ENCODE data around the gene SCAP. TPM values are rescaled to one million over a fixed set of nuclear protein-coding genes. Genes with fewer than 3 reads are reported as not detected.
"Not testable (repeated sequence)": the region's sequence is repeated elsewhere in the genome, so short reads cannot be mapped to it uniquely, and the experiment has no call there.

Gene SCAP
- total RNA-seq, 2 donors from 2014 or later: 57.3 to 60.4 TPM

- no peak for ATAC-seq (replicated peaks in 1 of 2)
- H3K9me3 Mint-ChIP-seq: no peaks in the 10 kb centered on the region
- H3K36me3 Mint-ChIP-seq (ENCODE audit: insufficient read depth in 2 of 2): peaks cover 9 to 19% of the 10 kb centered on the region in 2 donors
- H3K27me3 Mint-ChIP-seq (ENCODE audit: low read depth): no peaks in the 10 kb centered on the region
- DNase-seq: no peak
- no peak overlapping the region for H3K27ac Mint-ChIP-seq
- H3K4me3 Mint-ChIP-seq: no peak overlapping the region
- H3K4me1 Mint-ChIP-seq (ENCODE audit: low read depth): peaks cover 9% of the 10 kb centered on the region
Observed at GRCh38 chr3:47503033-47503432, 27.3 kb upstream of the SCAP start.

DNA sequence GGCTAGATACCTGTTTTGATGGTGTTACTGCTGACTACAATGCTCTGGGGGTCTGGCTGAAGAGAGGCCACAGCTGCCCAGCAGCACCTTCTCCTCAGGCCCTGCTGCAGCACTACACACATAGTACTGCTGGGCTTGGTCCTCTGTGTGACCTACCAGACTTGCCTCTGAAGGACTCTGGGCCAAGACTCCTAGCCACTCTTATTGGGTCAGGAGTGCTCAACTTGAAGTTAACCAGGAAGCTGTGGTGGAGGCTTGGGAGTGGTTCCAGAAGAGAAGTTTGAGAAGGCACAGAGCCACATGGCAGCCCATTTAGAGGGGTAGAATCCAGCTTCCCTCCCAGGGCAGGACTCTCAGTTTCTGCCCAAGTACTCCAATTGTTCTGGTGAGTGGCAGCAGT, 21.2 kb upstream of the SCAP start:
- Mint-ChIP-seq H3K4me1 (ENCODE audit: low read depth) (peaks cover 5% of the 10 kb centered on the region), H3K36me3 (ENCODE audit: insufficient read depth in 2 of 2) (peaks cover 7 to 22% of the 10 kb centered on the region in 2 donors), H3K27me3 (ENCODE audit: low read depth) (no peaks in the 10 kb centered on the region), H3K4me3 (no peak overlapping the region), H3K9me3 (no peaks in the 10 kb centered on the region), H3K27ac (no peak overlapping the region)
- DNase-seq (no peak), ATAC-seq (replicated peaks in 1 of 2) (no peak)

DNA sequence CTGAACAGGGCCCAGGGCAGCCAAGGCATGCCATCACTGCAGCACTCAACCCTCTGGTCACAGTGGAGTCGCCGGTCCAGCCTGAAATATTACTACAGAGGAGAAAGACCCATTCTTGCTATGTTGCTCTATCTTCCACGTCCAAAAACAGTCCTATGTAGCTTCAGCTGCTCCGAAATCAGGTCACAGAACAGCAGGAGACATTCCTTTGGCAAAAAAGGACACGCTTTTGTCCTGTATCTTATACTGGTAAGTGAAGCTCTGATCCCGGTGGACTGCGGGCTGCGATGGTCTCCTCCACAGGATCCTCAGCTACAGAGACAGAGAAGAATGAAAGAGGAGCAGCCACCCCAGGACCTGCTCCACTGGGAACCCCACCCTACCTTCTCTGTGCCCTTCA, 20.1 kb upstream of the SCAP start:
- no peaks in the 10 kb centered on the region for H3K27me3 Mint-ChIP-seq (ENCODE audit: low read depth)
- no peak overlapping the region for H3K27ac Mint-ChIP-seq
- H3K9me3 Mint-ChIP-seq: no peaks in the 10 kb centered on the region
- H3K36me3 Mint-ChIP-seq (ENCODE audit: insufficient read depth in 2 of 2): peaks cover 3 to 18% of the 10 kb centered on the region in 2 donors
- no peak overlapping the region for H3K4me3 Mint-ChIP-seq
- DNase-seq (no peak), ATAC-seq (replicated peaks in 1 of 2) (no peak)
- H3K4me1 Mint-ChIP-seq (ENCODE audit: low read depth): peaks cover 5% of the 10 kb centered on the region

- ATAC-seq (replicated peaks in 1 of 2) (no peak), DNase-seq (no peak)
- no peaks in the 10 kb centered on the region for H3K9me3 Mint-ChIP-seq
- no peak overlapping the region for H3K4me3 Mint-ChIP-seq
- peaks cover 5% of the 10 kb centered on the region for H3K4me1 Mint-ChIP-seq (ENCODE audit: low read depth)
- peaks cover 3 to 16% of the 10 kb centered on the region in 2 donors for H3K36me3 Mint-ChIP-seq (ENCODE audit: insufficient read depth in 2 of 2)
- no peaks in the 10 kb centered on the region for H3K27me3 Mint-ChIP-seq (ENCODE audit: low read depth)
- no peak overlapping the region for H3K27ac Mint-ChIP-seq
Observed at GRCh38 chr3:47495111-47495510, 19.4 kb upstream of the SCAP start.

- Mint-ChIP-seq H3K27ac (no peak overlapping the region), H3K9me3 (no peaks in the 10 kb centered on the region), H3K36me3 (ENCODE audit: insufficient read depth in 2 of 2) (peaks cover 3 to 14% of the 10 kb centered on the region in 2 donors), H3K27me3 (ENCODE audit: low read depth) (no peaks in the 10 kb centered on the region), H3K4me1 (ENCODE audit: low read depth) (no peaks in the 10 kb centered on the region), H3K4me3 (no peak overlapping the region)
- ATAC-seq (replicated peaks in 1 of 2): no peak
- no peak for DNase-seq
Observed at GRCh38 chr3:47491777-47492176, 16.0 kb upstream of the SCAP start.

DNA sequence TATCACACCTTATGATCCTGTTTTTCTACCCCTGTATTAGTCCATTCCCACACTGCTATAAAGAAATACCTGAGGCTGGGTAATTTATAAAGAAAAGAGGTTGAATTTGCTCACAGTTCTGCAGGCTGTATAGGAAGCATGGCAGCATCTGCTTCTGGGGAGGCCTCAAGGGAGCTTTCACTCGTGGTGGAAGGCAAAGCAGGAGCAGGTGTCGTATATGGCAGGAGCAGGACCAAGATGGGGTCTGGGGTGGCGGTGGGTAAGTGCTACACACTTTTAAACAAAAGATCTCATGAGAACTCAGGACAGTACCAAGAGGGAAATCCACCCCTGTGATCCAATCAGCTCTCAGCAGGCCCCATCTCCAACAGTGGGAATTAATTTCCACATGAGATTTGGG, 15.4 kb upstream of the SCAP start:
- Mint-ChIP-seq H3K27me3 (ENCODE audit: low read depth) (no peaks in the 10 kb centered on the region), H3K4me1 (ENCODE audit: low read depth) (no peaks in the 10 kb centered on the region), H3K4me3 (no peak overlapping the region), H3K9me3 (no peaks in the 10 kb centered on the region), H3K36me3 (ENCODE audit: insufficient read depth in 2 of 2) (peaks cover 3 to 14% of the 10 kb centered on the region in 2 donors), H3K27ac (no peak overlapping the region)
- ATAC-seq (replicated peaks in 1 of 2) (no peak), DNase-seq (no peak)

DNA sequence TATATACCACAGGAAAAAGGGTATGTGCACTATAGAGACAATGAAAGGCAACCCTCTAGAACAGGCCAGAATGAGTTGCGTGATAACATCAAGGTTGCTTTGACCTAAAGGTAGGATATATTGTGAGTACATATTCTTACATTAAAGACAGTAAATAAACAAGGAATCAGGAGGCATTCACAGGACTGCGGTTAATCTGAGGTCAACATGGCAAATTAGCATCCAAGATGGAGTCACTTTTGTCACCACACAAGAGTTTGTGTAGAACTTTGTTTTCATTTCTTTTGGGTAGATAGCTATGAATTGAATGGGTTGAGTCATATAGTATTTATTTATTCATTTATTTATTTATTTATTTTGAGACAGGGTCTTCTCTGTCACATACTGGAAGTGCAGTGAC, 11.5 kb upstream of the SCAP start:
- Mint-ChIP-seq H3K27me3 (ENCODE audit: low read depth) (no peaks in the 10 kb centered on the region), H3K9me3 (no peaks in the 10 kb centered on the region), H3K36me3 (ENCODE audit: insufficient read depth in 2 of 2) (peaks cover 0 to 7% of the 10 kb centered on the region in 2 donors), H3K4me1 (ENCODE audit: low read depth) (no peaks in the 10 kb centered on the region), H3K4me3 (no peak overlapping the region), H3K27ac (no peak overlapping the region)
- ATAC-seq (replicated peaks in 1 of 2): no peak
- no peak for DNase-seq

DNA sequence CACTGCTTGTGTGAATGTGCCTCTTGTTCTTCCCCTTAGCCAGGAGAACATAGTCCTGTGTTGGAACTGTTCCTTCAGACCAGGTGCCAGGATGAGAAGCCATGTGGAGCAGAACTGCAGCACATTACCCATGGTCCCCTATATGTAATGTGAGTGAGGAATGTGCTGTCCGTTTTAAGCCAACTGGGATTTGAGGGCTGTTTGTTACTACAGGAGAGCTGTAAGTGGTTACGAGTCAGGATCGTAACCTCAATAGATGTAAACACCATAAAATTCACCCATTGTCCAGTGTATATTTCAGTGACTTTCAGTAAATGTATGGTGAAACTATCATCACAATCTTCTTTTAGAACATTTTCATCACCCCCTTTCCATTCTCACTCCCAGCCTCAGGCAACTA, 10.1 kb upstream of the SCAP start:
- H3K36me3 Mint-ChIP-seq (ENCODE audit: insufficient read depth in 2 of 2): peaks cover 0 to 7% of the 10 kb centered on the region in 2 donors
- H3K27ac Mint-ChIP-seq: no peak overlapping the region
- H3K4me3 Mint-ChIP-seq: no peak overlapping the region
- DNase-seq: no peak
- no peaks in the 10 kb centered on the region for H3K9me3 Mint-ChIP-seq
- no peaks in the 10 kb centered on the region for H3K27me3 Mint-ChIP-seq (ENCODE audit: low read depth)
- H3K4me1 Mint-ChIP-seq (ENCODE audit: low read depth): no peaks in the 10 kb centered on the region
- ATAC-seq (replicated peaks in 1 of 2): no peak

- no peak overlapping the region for H3K27ac Mint-ChIP-seq
- no peak for DNase-seq
- ATAC-seq (replicated peaks in 1 of 2): no peak
- no peaks in the 10 kb centered on the region for H3K9me3 Mint-ChIP-seq
- H3K4me1 Mint-ChIP-seq (ENCODE audit: low read depth): peaks cover 5% of the 10 kb centered on the region
- H3K4me3 Mint-ChIP-seq: no peak overlapping the region
- H3K36me3 Mint-ChIP-seq (ENCODE audit: insufficient read depth in 2 of 2): no peaks in the 10 kb centered on the region
- no peaks in the 10 kb centered on the region for H3K27me3 Mint-ChIP-seq (ENCODE audit: low read depth)
Observed at GRCh38 chr3:47482366-47482765, 6.6 kb upstream of the SCAP start.

DNA sequence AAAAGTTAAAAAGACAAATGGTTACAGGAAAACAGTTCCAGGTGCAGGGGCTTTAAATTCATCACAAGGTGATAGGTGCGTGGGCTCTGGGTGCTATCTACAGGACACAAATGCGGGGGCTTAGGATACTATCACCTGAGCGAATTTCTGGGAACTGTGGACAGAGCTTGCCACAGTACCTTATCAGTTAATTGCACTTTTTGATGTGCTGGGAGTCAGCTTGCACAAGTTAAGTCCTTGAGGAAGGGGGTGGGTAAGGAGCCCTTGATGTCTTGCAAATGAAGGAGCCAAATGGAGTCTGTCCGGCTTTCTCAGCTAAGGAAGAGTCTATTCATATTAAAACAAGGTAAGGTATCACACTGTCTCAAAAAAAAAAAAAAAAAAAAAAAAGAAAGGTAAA, 6.0 kb upstream of the SCAP start:
- H3K9me3 Mint-ChIP-seq; H3K36me3 Mint-ChIP-seq (ENCODE audit: insufficient read depth in 2 of 2); ATAC-seq (replicated peaks in 1 of 2); H3K27ac Mint-ChIP-seq; H3K4me3 Mint-ChIP-seq; H3K27me3 Mint-ChIP-seq (ENCODE audit: low read depth); DNase-seq: not testable (repeated sequence)
- H3K4me1 Mint-ChIP-seq (ENCODE audit: low read depth): peaks cover 10% of the 10 kb centered on the region

- not testable (repeated sequence) for H3K27ac Mint-ChIP-seq, H3K9me3 Mint-ChIP-seq
Observed at GRCh38 chr3:47480267-47480666, 4.5 kb upstream of the SCAP start.

GRCh38 chr3:47479826-47480160, 4.1 kb upstream of the SCAP start:
- Mint-ChIP-seq H3K4me1 (ENCODE audit: low read depth) (peaks cover 22% of the 10 kb centered on the region), H3K36me3 (ENCODE audit: insufficient read depth in 2 of 2) (no peaks in the 10 kb centered on the region), H3K4me3 (no peak overlapping the region), H3K9me3 (no peaks in the 10 kb centered on the region), H3K27ac (no peak overlapping the region), H3K27me3 (ENCODE audit: low read depth) (no peaks in the 10 kb centered on the region)
- ATAC-seq (replicated peaks in 1 of 2) (no peak), DNase-seq (no peak)

More at GRCh38 chr3:47480267-47480666, 4.5 kb upstream of the SCAP start:
- peaks cover 18% of the 10 kb centered on the region for H3K4me1 Mint-ChIP-seq (ENCODE audit: low read depth)
- H3K27me3 Mint-ChIP-seq (ENCODE audit: low read depth); H3K36me3 Mint-ChIP-seq (ENCODE audit: insufficient read depth in 2 of 2); H3K4me3 Mint-ChIP-seq; DNase-seq; ATAC-seq (replicated peaks in 1 of 2): not testable (repeated sequence)

DNA sequence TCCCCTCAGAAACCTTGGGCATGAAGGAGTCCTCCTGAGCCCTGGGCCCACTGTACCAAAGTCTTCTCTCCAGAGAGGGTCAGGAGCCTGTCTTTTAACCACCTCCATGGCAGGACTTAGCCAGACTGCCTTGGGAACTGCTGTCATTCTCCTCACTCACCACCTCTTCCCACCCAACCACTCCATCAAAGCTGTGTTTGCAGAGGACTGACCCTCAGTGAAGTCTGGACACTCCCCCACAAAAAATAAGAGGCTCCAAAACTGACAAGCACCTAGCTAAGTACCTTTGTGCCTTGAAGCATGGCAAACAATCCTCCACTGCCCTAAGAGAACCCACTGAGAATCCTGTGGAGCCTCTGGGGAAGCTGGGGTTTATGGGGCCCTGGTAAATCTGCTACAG, 2.3 kb upstream of the SCAP start:
- Mint-ChIP-seq H3K36me3 (ENCODE audit: insufficient read depth in 2 of 2) (no peaks in the 10 kb centered on the region), H3K27me3 (ENCODE audit: low read depth) (no peaks in the 10 kb centered on the region), H3K27ac (no peak overlapping the region), H3K4me3 (no peak overlapping the region), H3K9me3 (no peaks in the 10 kb centered on the region), H3K4me1 (ENCODE audit: low read depth) (peaks cover 37% of the 10 kb centered on the region)
- ATAC-seq (replicated peaks in 1 of 2) (no peak), DNase-seq (no peak)

GRCh38 chr3:47476644-47477199, 981 bp upstream of the SCAP start:
- DNase-seq (no peak), ATAC-seq (replicated peaks in 1 of 2) (no peak)
- Mint-ChIP-seq H3K27ac (no peak overlapping the region), H3K9me3 (no peaks in the 10 kb centered on the region), H3K4me3 (peak overlapping the region; percentile 94 to 98), H3K4me1 (ENCODE audit: low read depth) (peaks cover 37% of the 10 kb centered on the region), H3K27me3 (ENCODE audit: low read depth) (no peaks in the 10 kb centered on the region), H3K36me3 (ENCODE audit: insufficient read depth in 2 of 2) (no peaks in the 10 kb centered on the region)
